EL (cell line): Measurements from ENCODE around the gene ADCY9.
"Not testable (repeated sequence)": the region's sequence is repeated elsewhere in the genome, so short reads cannot be mapped to it uniquely, and the experiment has no call there.

Source experiments
- DNase-seq: peaks from one replicate; pipeline ENCODE4 v3.0.0-alpha.2; 2016

The ADCY9 gene

GRCh38 chr16:3946604-3947180 lies 169.6 kb downstream of the ADCY9 start:
- DNase-seq, result no peak

- peak; percentile 99 for DNase-seq
Observed at GRCh38 chr16:3945751-3946603, 170.3 kb downstream of the ADCY9 start.

GRCh38 chr16:3944457-3944856 lies 171.8 kb downstream of the ADCY9 start:
- not testable (repeated sequence) for DNase-seq

- not testable (repeated sequence) for DNase-seq
Observed at GRCh38 chr16:3942146-3942545, 174.1 kb downstream of the ADCY9 start.

GRCh38 chr16:3938843-3939624 lies 177.2 kb downstream of the ADCY9 start:
- DNase-seq, result peak; percentile 96

GRCh38 chr16:3938471-3938842 lies 177.8 kb downstream of the ADCY9 start:
- DNase-seq, result no peak

- DNase-seq, result no peak
Observed at GRCh38 chr16:3937066-3937875, 179.0 kb downstream of the ADCY9 start.

- DNase-seq, result no peak
Observed at GRCh38 chr16:3935921-3936320, 180.3 kb downstream of the ADCY9 start.

GRCh38 chr16:3934491-3935181 lies 181.6 kb downstream of the ADCY9 start:
- DNase-seq, result no peak

- DNase-seq, result not testable (repeated sequence)
Observed at GRCh38 chr16:3927147-3927546, 189.1 kb downstream of the ADCY9 start.

GRCh38 chr16:3924763-3925162 lies 191.5 kb downstream of the ADCY9 start:
- DNase-seq, result no peak

- no peak for DNase-seq
Observed at GRCh38 chr16:3922241-3922640, 194.0 kb downstream of the ADCY9 start.

GRCh38 chr16:3920206-3920605 lies 196.0 kb downstream of the ADCY9 start:
- no peak for DNase-seq

- no peak for DNase-seq
Observed at GRCh38 chr16:3919413-3919812, 196.8 kb downstream of the ADCY9 start.

- DNase-seq, result no peak
Observed at GRCh38 chr16:3915426-3916260, 200.6 kb downstream of the ADCY9 start.

- no peak for DNase-seq
Observed at GRCh38 chr16:3912897-3913296, 203.3 kb downstream of the ADCY9 start.
